ENCODE measurements around the gene TMTC1.

DNA sequence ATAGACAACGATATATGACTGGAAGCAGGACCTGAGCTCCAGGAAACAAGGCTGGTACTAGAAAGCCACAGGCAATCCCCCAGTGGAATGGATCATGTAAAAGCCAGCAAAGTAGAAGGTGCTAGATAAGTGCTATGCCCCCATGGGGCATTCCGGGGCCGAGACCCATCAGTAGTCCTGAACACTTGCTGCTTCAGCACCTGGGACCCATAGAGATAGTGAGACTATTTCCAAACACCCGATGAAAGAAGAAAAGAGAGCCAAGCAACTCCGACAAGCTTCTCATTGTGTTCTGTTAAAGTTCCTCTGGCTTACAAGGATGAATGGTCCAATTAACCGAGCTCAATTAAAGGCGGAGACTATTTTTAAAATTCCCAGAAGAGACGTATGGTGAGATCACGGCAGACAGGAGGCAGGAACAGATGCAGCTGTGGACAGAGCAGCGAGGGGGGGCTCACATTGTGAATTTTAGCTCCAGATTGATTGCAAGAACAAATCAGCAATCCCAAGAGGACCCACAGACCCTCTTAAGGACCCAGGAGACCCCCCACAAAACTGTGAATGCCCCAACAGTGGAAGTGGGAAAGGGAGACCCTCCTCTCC is 143.7 kb downstream of the TMTC1 start:
- TF ChIP-seq ERF (CRISPR knock-in tag; IDR thresholded peaks at IDR 0.05): no peak
- TF ChIP-seq JUND (IDR thresholded peaks at IDR 0.05; ENCODE audit: borderline replicate concordance, low read depth, low read length): no peak
- no peak for TF ChIP-seq JUND (tag; IDR thresholded peaks at IDR 0.05; ENCODE audit: borderline replicate concordance, low read depth, low read length)
- TF ChIP-seq ZBTB1 (CRISPR knock-in tag; IDR thresholded peaks at IDR 0.05; ENCODE audit: borderline replicate concordance, low read depth): no peak
- no peak for TF ChIP-seq HMG20B (CRISPR knock-in tag; IDR thresholded peaks at IDR 0.05)

All from K562 (cell line).